HG02642 (cell line): ENCODE data around the gene HECW1.

Experiments used
- ATAC-seq: cut with Tn5 transposase; IDR thresholded peaks from one replicate; pipeline ENCODE4 v1.9.1; 2021; ENCODE audit warnings: mild to moderate bottlenecking; ENCODE audit not compliant: unreplicated experiment, poor library complexity

HECW1 gene

GRCh38 chr7:43141091-43141490 is 28.6 kb downstream of the HECW1 start:
- ATAC-seq: no peak

- ATAC-seq: no peak
Observed at GRCh38 chr7:43142703-43143102, 30.3 kb downstream of the HECW1 start.

- no peak for ATAC-seq
Observed at GRCh38 chr7:43143918-43144589, 31.6 kb downstream of the HECW1 start.

- no peak for ATAC-seq
Observed at GRCh38 chr7:43148161-43148731, 35.8 kb downstream of the HECW1 start.

- ATAC-seq: no peak
Observed at GRCh38 chr7:43151076-43151475, 38.6 kb downstream of the HECW1 start.

- no peak for ATAC-seq
Observed at GRCh38 chr7:43152696-43153095, 40.2 kb downstream of the HECW1 start.

GRCh38 chr7:43155636-43156035 is 43.2 kb downstream of the HECW1 start:
- ATAC-seq: no peak

GRCh38 chr7:43163885-43164284 is 51.4 kb downstream of the HECW1 start:
- ATAC-seq: no peak

GRCh38 chr7:43164757-43165156 is 52.3 kb downstream of the HECW1 start:
- ATAC-seq: peak; percentile 90

- ATAC-seq: no peak
Observed at GRCh38 chr7:43166686-43167085, 54.2 kb downstream of the HECW1 start.

- ATAC-seq: no peak
Observed at GRCh38 chr7:43169076-43169475, 56.6 kb downstream of the HECW1 start.

- no peak for ATAC-seq
Observed at GRCh38 chr7:43170571-43170970, 58.1 kb downstream of the HECW1 start.

- ATAC-seq: no peak
Observed at GRCh38 chr7:43175570-43176200, 63.2 kb downstream of the HECW1 start.

GRCh38 chr7:43179393-43179792 is 66.9 kb downstream of the HECW1 start:
- no peak for ATAC-seq

- no peak for ATAC-seq
Observed at GRCh38 chr7:43192806-43193460, 80.5 kb downstream of the HECW1 start.

GRCh38 chr7:43193893-43194292 is 81.4 kb downstream of the HECW1 start:
- ATAC-seq: no peak

- ATAC-seq: no peak
Observed at GRCh38 chr7:43195256-43195655, 82.8 kb downstream of the HECW1 start.

- ATAC-seq: no peak
Observed at GRCh38 chr7:43195768-43196167, 83.3 kb downstream of the HECW1 start.

GRCh38 chr7:43196379-43196778 is 83.9 kb downstream of the HECW1 start:
- ATAC-seq: no peak

- no peak for ATAC-seq
Observed at GRCh38 chr7:43198016-43198415, 85.6 kb downstream of the HECW1 start.

GRCh38 chr7:43198599-43199090 is 86.2 kb downstream of the HECW1 start:
- ATAC-seq: no peak
